ENCODE measurements around the gene VAV1.
"Not testable (repeated sequence)": the region's sequence is repeated elsewhere in the genome, so short reads cannot be mapped to it uniquely, and the experiment has no call there.

VAV1 gene

GRCh38 chr19:6822311-6822670, 49.8 kb downstream of the VAV1 start:
- no peak for DNase-seq

DNA sequence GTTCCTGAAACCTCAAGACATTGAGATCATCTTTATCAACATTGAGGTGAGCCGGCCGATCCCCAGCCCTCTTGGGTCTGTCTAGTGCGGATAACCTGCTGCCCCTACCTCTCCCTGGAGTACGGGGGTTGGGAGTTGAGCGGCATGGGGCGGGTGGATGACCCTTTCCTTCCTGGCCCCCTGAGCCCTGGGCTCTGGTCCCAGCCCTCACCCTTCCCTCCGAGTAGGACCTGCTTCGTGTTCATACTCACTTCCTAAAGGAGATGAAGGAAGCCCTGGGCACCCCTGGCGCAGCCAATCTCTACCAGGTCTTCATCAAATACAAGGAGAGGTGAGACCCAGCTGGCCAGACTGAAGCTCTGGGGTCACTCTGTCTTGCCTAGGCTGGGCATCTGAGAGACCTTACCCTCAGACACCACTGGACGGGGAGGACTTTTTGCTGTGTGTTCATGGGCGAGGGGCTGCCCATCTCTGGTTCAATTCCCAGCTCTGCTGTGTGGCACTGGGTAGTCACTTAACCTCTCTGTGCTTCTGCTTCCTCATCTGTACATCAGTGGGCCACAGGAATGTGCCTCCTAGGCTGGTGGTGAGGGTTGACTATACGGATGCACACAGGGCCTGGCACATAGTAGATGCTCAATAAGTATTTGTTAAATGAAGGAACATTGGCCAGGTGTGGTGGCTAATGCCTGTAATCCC, 52.7 kb downstream of the VAV1 start:
- DNase-seq, result no peak

DNA sequence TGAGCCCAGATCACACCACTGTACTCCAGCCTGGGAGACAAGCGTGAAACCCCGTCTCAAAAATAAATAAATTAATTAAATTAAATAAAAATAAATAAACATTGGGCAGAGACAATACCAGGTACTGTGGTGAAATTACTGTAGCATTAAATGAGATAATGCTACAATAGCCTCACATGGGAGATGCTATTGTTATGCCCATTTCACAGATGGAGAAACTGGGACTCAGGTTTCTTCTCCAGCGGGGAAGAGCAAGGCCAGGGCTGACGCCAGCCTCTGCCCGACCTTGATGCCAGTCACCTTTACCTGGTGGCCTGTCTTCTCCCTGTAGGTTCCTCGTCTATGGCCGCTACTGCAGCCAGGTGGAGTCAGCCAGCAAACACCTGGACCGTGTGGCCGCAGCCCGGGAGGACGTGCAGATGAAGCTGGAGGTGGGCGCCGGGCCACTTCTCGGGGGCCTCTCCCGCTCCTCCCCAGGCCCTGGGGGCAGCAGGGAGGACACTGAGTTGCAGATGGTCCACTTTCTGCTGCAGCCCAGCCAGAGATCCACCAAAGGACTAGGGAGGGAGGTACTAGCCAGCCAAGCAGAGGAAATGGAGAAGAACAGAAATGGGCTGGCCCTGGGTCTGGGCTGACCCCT, 53.9 kb downstream of the VAV1 start:
- DNase-seq, result no peak

- no peak for DNase-seq
These were observed 55.8 kb downstream of the VAV1 start for GRCh38 chr19:6828306-6828697.

GRCh38 chr19:6828698-6829633, 56.5 kb downstream of the VAV1 start:
- DNase-seq, result no peak

GRCh38 chr19:6829829-6830228, 57.3 kb downstream of the VAV1 start:
- not testable (repeated sequence) for DNase-seq

DNA sequence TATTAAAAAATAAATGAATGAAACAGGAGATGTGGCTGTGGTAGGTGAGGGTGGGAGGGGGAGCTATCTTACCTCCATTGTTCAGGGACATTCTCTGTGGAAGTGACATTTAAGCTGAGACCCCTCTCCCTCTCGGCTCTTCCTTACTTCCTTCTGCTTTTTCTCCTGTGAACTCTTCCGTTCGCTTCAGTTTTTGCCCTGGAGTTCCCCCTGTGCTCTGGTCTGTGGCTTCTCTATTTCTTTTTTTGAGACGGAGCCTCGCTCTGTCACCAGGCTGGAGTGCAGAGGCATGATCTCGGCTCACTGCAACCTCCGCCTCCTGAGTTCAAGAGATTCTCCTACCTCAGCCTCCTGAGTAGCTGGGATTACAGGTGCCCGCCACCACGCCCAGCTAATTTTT, 58.6 kb downstream of the VAV1 start:
- DNase-seq, result not testable (repeated sequence)

DNA sequence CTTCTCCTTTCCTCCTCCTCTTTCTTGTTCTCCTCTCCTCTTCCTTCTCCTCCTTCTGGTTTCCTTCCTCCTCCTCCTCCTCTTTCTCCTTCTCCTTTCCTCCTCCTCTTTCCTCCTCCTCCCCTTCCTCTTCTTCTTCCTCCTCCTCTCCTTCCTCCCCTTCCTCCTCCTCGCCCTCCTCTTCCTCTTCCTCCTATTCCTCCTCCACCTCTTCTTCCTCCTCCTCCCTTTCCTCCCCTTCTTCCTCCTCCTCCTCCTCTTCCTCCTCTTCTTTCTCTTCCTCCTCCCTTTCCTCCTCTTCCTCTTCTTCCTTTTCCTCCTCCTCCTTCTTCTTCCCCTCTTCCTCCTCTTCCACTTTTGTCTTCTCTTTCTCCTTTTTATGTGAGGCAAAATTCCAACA, 59.9 kb downstream of the VAV1 start:
- DNase-seq, result no peak

- DNase-seq, result no peak
These were observed 60.8 kb downstream of the VAV1 start for GRCh38 chr19:6833166-6833790.

DNA sequence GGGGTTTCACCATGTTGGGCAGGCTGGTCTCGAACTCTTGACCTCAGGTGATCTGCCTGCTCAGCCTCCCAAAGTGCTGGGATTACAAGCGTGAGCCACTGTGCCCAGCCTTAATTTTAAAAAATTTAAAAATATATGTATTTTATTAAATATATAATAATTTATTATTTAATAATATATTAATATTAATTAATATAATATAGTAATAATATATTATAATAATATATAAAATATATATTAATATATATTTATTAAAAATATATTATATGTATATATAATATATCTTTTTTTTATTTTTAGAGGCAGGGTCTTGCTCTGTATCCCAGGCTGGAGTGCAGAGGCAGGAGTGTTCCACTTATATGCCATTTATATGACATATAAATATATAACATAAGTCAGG, 61.9 kb downstream of the VAV1 start:
- DNase-seq, result no peak

DNA sequence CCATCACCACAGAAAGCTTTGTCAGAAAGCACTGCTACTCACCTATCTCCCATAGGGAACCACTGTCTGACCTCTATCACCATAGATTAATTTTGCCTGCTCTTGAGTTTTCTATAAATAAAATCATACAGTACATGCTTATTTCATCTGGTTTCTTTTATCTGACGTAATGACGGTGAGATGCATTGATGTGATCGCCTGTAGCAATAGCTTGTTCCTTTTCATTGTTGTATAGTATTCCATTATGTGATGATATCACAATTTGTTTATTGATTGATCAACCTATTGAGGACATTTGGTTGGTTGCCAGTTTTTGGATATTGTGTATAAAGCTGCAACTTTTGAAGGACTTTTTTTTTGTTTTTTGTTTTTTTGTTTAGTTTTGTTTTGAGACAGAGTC, 63.0 kb downstream of the VAV1 start:
- no peak for DNase-seq

- DNase-seq, result no peak
These were observed 65.0 kb downstream of the VAV1 start for GRCh38 chr19:6837525-6837924.

GRCh38 chr19:6838062-6838655, 65.7 kb downstream of the VAV1 start:
- no peak for DNase-seq

DNA sequence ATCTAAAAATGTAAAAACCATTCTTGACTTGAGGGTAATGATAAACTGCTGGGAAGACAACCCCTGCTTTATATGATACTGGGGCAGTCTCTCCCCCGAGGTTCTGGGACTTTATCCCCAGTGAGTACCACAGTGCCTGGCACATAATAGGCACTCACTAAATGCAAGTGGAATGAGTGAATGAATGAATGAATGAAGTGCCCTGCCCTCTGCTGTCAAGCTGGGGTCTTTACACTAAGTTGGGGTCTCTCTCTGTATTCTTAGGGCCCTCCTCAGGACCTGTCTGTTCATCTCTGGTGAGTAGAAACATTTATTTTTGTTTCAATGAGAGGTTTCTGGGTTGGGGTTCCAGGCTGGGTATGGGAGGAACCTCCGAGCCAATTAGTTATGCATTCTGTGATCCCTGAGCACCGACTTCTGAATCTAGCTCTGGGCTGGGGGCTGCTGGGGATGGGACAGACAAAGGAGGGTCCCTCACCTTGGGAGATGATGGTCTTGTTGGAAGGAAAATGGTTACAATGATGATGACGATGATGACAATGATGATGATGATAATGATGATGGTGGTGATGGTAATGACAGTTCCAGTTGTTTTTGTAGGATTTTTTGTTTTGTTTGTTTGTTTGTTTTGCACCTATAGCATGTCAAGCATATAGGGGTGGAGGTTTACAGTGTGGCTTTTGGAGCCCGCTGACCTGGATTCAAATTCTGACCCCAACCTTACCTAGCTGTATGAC, 70.5 kb downstream of the VAV1 start:
- no peak for DNase-seq

GRCh38 chr19:6847828-6848200, 75.3 kb downstream of the VAV1 start:
- DNase-seq, result no peak

DNA sequence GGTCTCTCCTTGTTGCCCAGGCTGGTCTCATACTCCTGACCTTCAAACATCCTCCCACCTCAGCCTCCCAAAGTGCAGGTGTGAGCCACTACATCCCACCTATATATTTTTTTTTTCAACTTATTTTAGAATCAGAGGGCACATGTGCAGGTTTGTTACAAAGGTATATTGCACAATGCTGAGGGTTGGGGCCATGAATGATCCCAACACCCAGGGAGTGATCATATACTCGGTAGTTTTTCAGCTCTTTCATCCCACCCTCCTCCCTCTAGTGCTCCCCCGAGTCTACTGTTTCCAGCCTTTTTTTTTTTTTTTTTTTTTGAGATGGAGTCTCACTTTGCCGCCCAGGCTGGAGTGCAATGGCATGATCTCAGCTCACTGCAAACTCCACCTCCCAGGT, 76.5 kb downstream of the VAV1 start:
- no peak for DNase-seq

- no peak for DNase-seq
These were observed 77.4 kb downstream of the VAV1 start for GRCh38 chr19:6849876-6850275.

- no peak for DNase-seq
These were observed 78.9 kb downstream of the VAV1 start for GRCh38 chr19:6851359-6851758.

GRCh38 chr19:6852001-6852400, 79.5 kb downstream of the VAV1 start:
- no peak for DNase-seq

DNA sequence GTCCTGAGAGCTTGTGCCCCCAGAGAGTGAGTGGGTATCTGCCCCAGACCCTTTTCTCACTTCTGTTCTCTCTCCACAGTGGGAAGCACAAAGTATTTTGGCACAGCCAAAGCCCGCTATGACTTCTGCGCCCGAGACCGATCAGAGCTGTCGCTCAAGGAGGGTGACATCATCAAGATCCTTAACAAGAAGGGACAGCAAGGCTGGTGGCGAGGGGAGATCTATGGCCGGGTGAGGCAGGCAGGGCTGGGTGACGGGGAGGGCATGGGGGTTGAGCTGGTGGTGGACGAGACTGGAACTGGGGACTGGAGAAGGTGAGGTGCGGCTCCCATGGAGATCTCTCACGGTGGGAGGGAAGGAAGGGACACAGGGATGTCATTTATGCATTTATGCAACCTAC, 81.4 kb downstream of the VAV1 start:
- no peak for DNase-seq

DNA sequence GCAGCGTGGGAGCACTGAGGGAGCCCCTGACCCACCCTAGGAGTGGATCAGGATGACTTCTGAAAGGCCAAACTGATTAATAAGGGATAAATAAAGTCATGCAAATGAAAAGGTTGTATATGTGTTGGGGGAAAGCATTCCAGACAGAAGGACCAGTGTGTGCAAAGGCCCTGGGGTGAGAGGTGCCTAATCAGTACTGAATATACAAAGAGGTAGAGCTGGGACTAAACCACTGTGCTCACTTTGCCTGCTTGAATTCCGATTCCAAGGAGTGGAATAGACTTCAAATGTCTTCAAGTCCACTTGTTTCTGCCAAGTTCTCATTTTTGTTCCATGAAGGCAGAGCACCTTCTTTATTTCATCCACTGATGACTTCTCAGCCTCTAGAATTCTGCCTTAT, 82.2 kb downstream of the VAV1 start:
- no peak for DNase-seq

GRCh38 chr19:6856749-6857372, 84.4 kb downstream of the VAV1 start:
- no peak for DNase-seq

Measured in NCI-H82 (cell line).